ENCODE results near the gene HSD17B3.

GRCh38 chr9:96331236-96331947 is 29.4 kb upstream of the HSD17B3 start:
- TF ChIP-seq, protein P1, sequence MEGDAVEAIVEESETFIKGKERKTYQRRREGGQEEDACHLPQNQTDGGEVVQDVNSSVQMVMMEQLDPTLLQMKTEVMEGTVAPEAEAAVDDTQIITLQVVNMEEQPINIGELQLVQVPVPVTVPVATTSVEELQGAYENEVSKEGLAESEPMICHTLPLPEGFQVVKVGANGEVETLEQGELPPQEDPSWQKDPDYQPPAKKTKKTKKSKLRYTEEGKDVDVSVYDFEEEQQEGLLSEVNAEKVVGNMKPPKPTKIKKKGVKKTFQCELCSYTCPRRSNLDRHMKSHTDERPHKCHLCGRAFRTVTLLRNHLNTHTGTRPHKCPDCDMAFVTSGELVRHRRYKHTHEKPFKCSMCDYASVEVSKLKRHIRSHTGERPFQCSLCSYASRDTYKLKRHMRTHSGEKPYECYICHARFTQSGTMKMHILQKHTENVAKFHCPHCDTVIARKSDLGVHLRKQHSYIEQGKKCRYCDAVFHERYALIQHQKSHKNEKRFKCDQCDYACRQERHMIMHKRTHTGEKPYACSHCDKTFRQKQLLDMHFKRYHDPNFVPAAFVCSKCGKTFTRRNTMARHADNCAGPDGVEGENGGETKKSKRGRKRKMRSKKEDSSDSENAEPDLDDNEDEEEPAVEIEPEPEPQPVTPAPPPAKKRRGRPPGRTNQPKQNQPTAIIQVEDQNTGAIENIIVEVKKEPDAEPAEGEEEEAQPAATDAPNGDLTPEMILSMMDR (IDR thresholded peaks at IDR 0.05): no peak
- no peak for TF ChIP-seq POLR2A (IDR thresholded peaks at IDR 0.05)
